ENCODE data around the gene PTPN23.

PTPN23 gene

GRCh38 chr3:47376393-47376792, 4.4 kb upstream of the PTPN23 start:
- no peak for DNase-seq

GRCh38 chr3:47377186-47377585, 3.6 kb upstream of the PTPN23 start:
- no peak for DNase-seq

GRCh38 chr3:47378869-47379268, 2.0 kb upstream of the PTPN23 start:
- no peak for DNase-seq

- no peak for DNase-seq
These were observed 1.4 kb upstream of the PTPN23 start for GRCh38 chr3:47379411-47379899.

- DNase-seq = no peak
These were observed 708 bp upstream of the PTPN23 start for GRCh38 chr3:47380026-47380600.

- peak; percentile 76 to 85 for DNase-seq
These were observed 716 bp downstream of the PTPN23 start for GRCh38 chr3:47381317-47382157.

GRCh38 chr3:47384425-47384824, 3.6 kb downstream of the PTPN23 start:
- DNase-seq = no peak

GRCh38 chr3:47385007-47385406, 4.2 kb downstream of the PTPN23 start:
- no peak for DNase-seq

GRCh38 chr3:47385796-47386195, 5.0 kb downstream of the PTPN23 start:
- no peak for DNase-seq

GRCh38 chr3:47392933-47393332, 12.1 kb downstream of the PTPN23 start:
- DNase-seq = no peak

- DNase-seq = no peak
These were observed 13.5 kb downstream of the PTPN23 start for GRCh38 chr3:47394140-47394870.

GRCh38 chr3:47394881-47395280, 14.1 kb downstream of the PTPN23 start:
- no peak for DNase-seq

GRCh38 chr3:47398228-47398627, 17.4 kb downstream of the PTPN23 start:
- DNase-seq = no peak

- DNase-seq = no peak
These were observed 18.2 kb downstream of the PTPN23 start for GRCh38 chr3:47399016-47399415.

GRCh38 chr3:47399531-47400270, 18.9 kb downstream of the PTPN23 start:
- DNase-seq = no peak

- DNase-seq = no peak
These were observed 23.6 kb downstream of the PTPN23 start for GRCh38 chr3:47404431-47404876.

GRCh38 chr3:47404955-47405790, 24.4 kb downstream of the PTPN23 start:
- DNase-seq = no peak

GRCh38 chr3:47405820-47406761, 25.3 kb downstream of the PTPN23 start:
- no peak for DNase-seq

GRCh38 chr3:47406762-47407149, 25.9 kb downstream of the PTPN23 start:
- DNase-seq = no peak

GRCh38 chr3:47407237-47407636, 26.4 kb downstream of the PTPN23 start:
- DNase-seq = no peak

Data from bone marrow (tissue), 2 donors.